T1000 (cell line): Measurements from ENCODE around the gene ELAVL3.
"Not testable (repeated sequence)": the region's sequence is repeated elsewhere in the genome, so short reads cannot be mapped to it uniquely, and the experiment has no call there.

Source experiments
- DNase-seq: peaks from one replicate; lab custom pipeline; 2025; ENCODE audit warnings: mixed read lengths; lab: John Stamatoyannopoulos, UW

The ELAVL3 gene

GRCh38 chr19:11458912-11459311 is 21.9 kb downstream of the ELAVL3 start:
- not testable (repeated sequence) for DNase-seq

DNA sequence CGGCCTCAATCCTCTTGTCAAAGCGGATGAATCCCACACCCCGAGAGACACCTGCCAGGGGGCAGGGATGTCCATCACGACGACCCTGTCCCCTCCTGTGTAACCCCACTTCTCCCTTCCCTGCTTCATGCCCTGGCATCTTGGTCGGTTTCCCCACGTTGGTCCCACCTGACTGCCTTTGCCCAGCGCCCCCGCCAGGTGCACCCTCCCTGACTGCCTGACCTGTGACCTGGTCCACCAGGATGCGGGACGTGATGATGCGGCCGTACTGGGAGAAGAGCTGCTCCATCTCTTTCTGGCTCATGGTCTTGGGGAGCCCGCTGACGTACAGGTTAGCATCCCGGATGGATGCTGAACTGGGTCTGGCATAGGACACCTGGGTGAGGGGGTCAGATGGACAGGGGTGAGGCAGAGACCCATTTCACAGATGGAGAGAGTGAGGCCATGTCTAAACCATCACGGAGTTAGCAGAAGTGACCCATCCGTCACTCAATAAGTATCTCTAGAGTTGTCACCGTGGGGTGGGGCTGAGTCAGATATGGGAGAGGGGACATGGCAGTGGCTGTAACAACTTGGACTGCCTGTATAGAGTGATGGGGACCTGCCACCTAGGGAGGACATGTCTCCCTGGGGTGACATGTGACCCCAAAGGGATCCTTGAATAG is 22.5 kb downstream of the ELAVL3 start:
- DNase-seq, result no peak

DNA sequence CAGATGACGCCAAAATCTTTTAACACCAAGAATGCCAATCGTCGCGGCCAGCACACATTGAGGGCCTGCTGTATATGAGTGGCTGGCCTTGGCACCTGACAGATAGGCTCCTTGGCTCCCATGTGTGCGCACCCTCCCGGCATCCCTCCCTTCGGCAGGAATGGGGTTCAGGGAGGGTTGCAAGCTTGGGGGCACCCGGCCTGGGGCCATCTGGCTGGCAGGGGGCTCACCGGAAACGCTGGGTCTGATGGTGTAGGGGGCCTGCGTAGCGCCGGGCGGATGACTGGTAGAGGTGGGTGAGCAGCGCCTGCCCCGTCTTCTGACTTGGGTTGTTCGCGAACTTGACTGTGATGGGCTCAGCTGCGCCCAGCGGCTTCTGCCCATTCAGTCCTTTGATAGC is 23.0 kb downstream of the ELAVL3 start:
- DNase-seq, result no peak

DNA sequence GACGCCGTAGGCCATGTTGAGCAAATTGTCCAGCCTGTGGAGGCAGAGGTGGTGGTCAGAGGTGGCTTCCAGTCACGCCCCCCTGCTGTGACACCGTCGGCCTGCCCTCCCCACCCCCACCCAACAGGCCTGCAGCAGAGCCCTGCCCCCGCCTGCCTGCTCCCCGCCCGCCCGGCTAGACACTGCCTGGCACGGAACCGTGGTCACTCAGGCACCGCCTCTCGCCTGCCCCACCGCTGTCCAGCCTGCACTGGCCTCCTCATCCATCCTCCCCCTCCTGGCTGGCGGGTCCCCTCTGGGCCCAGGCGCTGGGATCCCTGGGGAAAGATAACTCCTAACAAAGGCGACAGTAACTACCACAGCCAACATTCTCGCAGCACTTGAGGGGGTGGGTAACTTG is 23.7 kb downstream of the ELAVL3 start:
- DNase-seq, result no peak

DNA sequence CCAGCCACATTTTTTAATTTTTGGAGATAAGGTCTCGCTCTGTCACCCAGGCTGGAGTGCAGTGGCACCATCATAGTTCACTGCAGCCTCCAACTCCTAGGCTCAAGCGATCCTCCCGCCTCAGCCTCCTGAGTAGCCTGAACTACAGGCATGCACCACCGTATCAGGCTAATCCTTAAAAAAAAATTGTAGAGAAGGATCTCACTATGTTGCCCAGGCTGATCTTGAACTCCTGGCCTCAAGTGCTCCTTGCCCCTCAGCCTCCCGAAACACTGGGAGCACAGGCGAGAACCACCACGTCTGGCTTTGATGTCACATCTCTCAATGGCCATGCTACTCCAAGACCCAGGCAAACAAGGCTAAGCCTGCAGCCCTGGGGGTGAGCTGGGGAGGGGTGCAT is 24.2 kb downstream of the ELAVL3 start:
- DNase-seq, result no peak

DNA sequence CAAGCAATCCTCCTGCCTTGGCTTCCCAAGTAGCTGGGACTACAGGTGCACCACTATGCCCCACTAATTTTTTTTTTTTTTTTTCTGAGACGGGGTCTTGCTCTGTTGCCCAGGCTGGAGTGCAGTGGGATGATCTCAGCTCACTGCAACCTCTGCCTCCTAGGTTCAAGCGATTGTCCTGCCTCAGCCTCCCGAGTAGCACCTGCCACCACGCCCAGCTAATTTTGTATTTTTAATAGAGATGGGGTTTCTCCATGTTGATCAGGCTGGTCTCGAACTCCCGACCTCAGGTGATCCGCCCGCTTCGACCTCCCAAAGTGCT is 25.7 kb downstream of the ELAVL3 start:
- not testable (repeated sequence) for DNase-seq

GRCh38 chr19:11453468-11454341 is 27.1 kb downstream of the ELAVL3 start:
- DNase-seq, result no peak

GRCh38 chr19:11452620-11453310 is 28.1 kb downstream of the ELAVL3 start:
- DNase-seq, result no peak

- DNase-seq, result no peak
These were observed 28.8 kb downstream of the ELAVL3 start for GRCh38 chr19:11451871-11452619.

GRCh38 chr19:11451327-11451870 is 29.4 kb downstream of the ELAVL3 start:
- no peak for DNase-seq

DNA sequence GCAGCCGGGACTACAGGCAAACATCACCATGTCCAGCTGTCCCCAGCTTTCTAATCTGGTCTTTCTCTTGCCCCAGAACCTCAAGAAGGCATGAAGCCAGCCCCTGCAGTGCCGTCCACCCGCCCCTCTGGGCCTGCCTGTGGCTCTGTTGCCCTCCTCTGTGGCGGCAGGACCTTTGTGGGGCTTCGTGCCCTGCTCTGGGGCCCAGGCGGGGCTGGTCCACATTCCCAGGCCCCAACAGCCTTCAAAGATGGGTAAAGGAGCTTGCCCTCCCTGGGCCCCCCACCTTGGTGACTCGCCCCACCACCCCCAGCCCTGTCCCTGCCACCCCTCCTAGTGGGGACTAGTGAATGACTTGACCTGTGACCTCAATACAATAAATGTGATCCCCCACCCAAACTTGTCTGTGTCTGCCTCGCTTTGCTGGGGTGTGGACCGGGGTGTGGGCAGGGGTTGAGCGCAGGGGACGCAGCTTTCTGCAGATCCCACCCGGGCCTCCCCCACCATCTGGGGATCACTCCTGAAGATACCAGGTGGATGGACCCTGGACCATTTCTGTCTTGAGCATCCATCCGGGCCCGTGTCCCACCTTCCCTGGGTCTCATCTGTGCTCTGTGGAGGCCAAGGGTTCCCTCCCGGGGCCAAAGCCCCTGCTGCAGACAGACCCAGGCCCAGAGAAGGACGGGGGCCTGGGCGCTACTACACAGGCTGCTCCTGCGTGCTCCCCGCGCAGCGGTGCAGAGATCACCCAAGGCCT is 30.1 kb downstream of the ELAVL3 start:
- no peak for DNase-seq

- DNase-seq, result no peak
These were observed 31.8 kb downstream of the ELAVL3 start for GRCh38 chr19:11448923-11449554.

DNA sequence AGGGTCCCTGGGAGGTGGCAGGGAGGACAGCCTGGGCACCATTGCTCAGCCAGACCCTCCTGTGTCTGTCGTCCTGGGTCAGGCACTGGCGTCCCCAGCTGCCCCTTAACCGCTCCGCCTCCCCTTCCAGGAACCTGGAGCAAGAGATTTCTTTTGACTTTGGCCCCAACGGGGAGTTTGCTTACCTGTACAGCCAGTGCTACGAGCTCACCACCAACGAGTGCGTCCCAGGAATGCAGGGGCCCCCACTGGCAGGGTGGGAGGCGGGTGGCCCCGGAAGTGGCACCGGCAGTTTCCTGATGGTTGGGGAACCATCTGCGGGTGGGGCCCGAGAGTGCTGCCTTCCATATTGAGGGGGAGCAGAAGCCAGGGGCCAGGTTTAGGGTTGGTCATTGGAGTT is 32.4 kb downstream of the ELAVL3 start:
- no peak for DNase-seq

DNA sequence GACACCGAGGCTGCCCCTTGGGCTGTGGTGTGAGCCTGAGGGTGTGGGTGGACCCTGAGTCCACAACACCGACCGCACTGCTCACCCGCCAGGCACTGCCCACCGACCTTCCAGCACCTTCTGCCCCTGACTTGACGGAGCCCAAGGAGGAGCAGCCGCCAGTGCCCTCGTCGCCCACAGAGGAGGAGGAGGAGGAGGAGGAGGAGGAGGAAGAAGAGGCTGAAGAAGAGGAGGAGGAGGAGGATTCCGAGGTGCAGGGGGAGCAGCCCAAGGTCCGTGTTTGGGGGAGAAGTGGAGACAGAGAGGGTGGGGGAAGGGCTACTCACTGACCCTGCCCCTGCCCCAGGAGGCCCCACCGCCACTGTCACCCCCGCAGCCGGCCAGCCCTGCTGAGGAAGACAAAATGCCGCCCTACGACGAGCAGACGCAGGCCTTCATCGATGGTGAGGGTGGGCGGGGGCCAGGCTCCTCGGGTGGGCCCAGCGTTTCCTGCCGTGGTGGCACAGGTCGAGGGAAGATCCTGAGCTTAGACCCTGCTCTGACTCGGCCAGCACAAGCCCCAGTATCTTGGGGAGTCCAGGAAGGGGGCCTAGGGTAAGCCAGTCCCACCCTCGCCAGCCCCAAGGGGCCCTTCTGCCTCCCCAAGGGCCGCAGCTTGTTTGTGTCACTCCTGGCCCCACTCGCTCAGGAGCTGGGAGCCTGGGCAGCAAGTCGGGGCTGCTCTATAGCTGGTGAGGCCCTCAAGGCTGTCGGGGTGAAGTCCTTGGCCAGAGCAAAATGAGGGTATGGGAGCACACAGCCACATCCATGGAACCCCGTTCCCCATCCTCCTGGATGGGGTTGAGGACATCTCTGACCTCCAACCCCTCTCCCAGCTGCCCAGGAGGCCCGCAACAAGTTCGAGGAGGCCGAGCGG is 33.2 kb downstream of the ELAVL3 start:
- no peak for DNase-seq

- peak; percentile 4 for DNase-seq
These were observed 34.1 kb downstream of the ELAVL3 start for GRCh38 chr19:11446652-11447301.

- DNase-seq, result no peak
These were observed 34.6 kb downstream of the ELAVL3 start for GRCh38 chr19:11446271-11446651.

GRCh38 chr19:11445141-11445540 is 35.7 kb downstream of the ELAVL3 start:
- DNase-seq, result no peak

GRCh38 chr19:11444059-11444458 is 36.8 kb downstream of the ELAVL3 start:
- DNase-seq, result no peak

DNA sequence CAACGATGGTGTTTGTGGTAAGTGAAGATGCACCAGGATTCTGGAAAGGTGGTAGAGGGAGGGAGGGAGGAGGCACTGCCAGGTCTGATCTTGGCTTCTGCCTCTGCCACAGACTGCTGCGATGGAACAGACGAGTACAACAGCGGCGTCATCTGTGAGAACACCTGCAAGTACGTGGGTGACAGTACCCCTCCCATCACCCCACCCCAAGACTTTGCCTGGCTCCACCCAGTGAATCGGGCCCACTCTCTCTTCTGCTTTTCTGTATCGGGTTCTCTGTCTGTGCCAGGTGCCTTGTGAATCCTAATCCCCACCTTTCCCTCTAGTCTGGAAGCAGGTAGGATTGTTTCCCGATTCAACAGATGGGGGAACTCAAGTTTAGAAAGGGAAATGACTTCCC is 42.9 kb downstream of the ELAVL3 start:
- DNase-seq, result no peak
